LHCN-M2 (cell line): ENCODE measurements around the gene BEST2. TPM values are rescaled to one million over a fixed set of nuclear protein-coding genes. Genes with fewer than 3 reads are reported as not detected.
A peak's percentile ranks its signal among the peaks of the same experiment; 100 is the strongest.
"Not testable (repeated sequence)": the region's sequence is repeated elsewhere in the genome, so short reads cannot be mapped to it uniquely, and the experiment has no call there.

Experiments
- DNase-seq: peaks from one replicate; pipeline ENCODE4 v3.0.0-alpha.2; 2012; ENCODE audit warnings: low read depth
- total RNA-seq: library from RNA; depleted of rRNA; stranded (reverse); fragments of >200 nt; gene quantifications from 2 replicates; pipeline ENCODE4 v1.2.3, GENCODE V29; 2014

Gene BEST2
- total RNA-seq, 1 experiment from 2014 or later = 0.98 TPM

GRCh38 chr19:12786952-12787351 lies 35.4 kb downstream of the BEST2 start:
- DNase-seq = no peak

GRCh38 chr19:12787458-12787857 lies 35.9 kb downstream of the BEST2 start:
- no peak for DNase-seq

- DNase-seq = no peak
Measured at GRCh38 chr19:12788042-12788681, 36.6 kb downstream of the BEST2 start.

GRCh38 chr19:12788682-12789097 lies 37.1 kb downstream of the BEST2 start:
- DNase-seq = peak; percentile 83

GRCh38 chr19:12789098-12789903 lies 37.7 kb downstream of the BEST2 start:
- DNase-seq = no peak

GRCh38 chr19:12789904-12790619 lies 38.5 kb downstream of the BEST2 start:
- DNase-seq = peak; percentile 95

GRCh38 chr19:12790628-12791344 lies 39.2 kb downstream of the BEST2 start:
- DNase-seq = no peak

GRCh38 chr19:12791345-12792050 lies 39.9 kb downstream of the BEST2 start, which contains the start of gene JUNB:
TSS of gene JUNB (plus strand) at chr19:12791486. CDS start at chr19:12791772, 286 bp downstream.
- DNase-seq = peak; percentile 95

GRCh38 chr19:12792051-12792852 lies 40.7 kb downstream of the BEST2 start:
- DNase-seq = peak; percentile 58

GRCh38 chr19:12792853-12793289 lies 41.3 kb downstream of the BEST2 start:
- no peak for DNase-seq

GRCh38 chr19:12793290-12794195 lies 42.0 kb downstream of the BEST2 start:
- peak; percentile 90 for DNase-seq

GRCh38 chr19:12794196-12794941 lies 42.8 kb downstream of the BEST2 start:
- no peak for DNase-seq

- no peak for DNase-seq
Measured at GRCh38 chr19:12794971-12795381, 43.4 kb downstream of the BEST2 start.

- peak; percentile 72 for DNase-seq
Measured at GRCh38 chr19:12796146-12797071, 44.8 kb downstream of the BEST2 start.

- DNase-seq = no peak
Measured at GRCh38 chr19:12797141-12797587, 45.6 kb downstream of the BEST2 start.

- DNase-seq = not testable (repeated sequence)
Measured at GRCh38 chr19:12797607-12798006, 46.0 kb downstream of the BEST2 start.
